Measurements from ENCODE around the gene PDPN.

PDPN gene

DNA sequence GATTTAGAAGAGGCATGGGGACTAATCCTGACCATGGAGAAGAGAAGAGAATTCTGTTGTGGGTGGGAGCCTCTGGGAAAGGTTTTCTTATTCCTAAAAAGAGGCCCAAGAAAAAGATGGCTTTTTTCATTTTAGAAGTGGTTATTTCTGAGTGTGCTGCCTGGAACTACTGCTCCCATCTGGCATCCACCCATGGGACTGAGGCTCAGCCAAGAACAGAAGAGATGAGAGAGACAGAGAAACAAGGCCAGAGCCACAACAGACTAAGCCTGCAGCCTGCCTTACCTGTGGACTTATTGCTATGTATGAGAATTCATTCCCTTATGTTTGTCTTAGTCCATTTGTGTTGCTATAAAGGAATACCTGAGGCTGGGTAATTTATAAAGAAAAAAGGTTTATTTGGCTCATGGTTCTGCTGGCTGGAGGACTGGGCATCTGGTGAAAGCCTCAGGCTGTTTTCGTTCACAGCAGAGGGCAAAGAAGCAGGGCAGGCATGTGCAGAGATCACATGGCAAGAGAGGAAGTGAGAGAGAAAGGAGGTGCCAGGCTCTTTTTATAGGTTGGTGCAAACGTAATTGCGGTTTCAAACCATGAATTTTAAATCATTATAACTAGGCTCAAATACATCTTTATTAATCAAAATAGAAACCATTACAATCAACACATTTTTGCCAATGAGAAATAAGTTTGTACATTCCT, 58.8 kb downstream of the PDPN start:
- DNase-seq (ENCODE audit: low read depth): no peak
- TF ChIP-seq, protein P1, sequence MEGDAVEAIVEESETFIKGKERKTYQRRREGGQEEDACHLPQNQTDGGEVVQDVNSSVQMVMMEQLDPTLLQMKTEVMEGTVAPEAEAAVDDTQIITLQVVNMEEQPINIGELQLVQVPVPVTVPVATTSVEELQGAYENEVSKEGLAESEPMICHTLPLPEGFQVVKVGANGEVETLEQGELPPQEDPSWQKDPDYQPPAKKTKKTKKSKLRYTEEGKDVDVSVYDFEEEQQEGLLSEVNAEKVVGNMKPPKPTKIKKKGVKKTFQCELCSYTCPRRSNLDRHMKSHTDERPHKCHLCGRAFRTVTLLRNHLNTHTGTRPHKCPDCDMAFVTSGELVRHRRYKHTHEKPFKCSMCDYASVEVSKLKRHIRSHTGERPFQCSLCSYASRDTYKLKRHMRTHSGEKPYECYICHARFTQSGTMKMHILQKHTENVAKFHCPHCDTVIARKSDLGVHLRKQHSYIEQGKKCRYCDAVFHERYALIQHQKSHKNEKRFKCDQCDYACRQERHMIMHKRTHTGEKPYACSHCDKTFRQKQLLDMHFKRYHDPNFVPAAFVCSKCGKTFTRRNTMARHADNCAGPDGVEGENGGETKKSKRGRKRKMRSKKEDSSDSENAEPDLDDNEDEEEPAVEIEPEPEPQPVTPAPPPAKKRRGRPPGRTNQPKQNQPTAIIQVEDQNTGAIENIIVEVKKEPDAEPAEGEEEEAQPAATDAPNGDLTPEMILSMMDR (IDR thresholded peaks at IDR 0.05; ENCODE audit: low read depth, low read length, missing control alignments): no peak
- no peak overlapping the region for H3K4me3 ChIP-seq (ENCODE audit: low read depth, low read length)

DNA sequence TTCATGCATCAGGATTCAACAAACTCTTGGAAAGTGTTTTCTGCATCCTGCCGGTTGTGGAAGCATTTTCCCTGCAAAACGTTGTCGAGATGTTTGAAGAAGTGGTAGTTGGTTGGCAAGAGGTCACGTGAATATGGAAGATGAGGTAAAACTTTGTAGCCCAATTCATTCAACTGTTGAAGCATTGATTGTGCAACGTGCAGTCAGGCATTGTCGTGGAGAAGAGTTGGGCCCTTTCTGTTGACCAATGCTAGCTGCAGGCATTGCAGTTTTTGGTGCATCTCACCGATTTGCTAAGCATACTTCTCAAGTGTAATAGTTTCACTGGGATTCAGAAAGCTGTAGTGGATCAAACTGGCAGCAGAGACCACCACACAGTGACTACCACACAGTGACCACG, 59.4 kb downstream of the PDPN start:
- H3K4me3 ChIP-seq (ENCODE audit: low read depth, low read length): no peak overlapping the region
- TF ChIP-seq, protein P1 (IDR thresholded peaks at IDR 0.05; ENCODE audit: low read depth, low read length, missing control alignments): no peak
- no peak for DNase-seq (ENCODE audit: low read depth)

DNA sequence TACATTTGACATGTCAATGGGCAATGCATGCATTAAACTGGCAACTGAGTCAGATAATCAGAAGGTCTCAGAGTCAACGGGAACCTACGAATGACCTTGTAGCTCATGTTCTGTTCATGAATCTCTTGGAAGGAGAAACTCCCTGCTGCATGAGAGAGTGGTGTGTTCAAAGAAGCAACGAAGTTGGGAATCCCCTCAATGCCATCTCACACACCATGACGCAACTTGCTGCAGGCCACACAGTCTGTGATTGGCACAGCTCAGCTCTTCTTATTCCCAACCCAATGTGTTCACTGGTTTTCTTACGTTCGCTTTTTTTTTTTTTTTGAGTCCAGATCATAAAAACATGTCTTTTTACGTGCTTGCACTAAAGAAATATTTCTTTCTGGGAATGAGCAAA, 62.9 kb downstream of the PDPN start:
- no peak for DNase-seq (ENCODE audit: low read depth)
- TF ChIP-seq, protein P1 (IDR thresholded peaks at IDR 0.05; ENCODE audit: low read depth, low read length, missing control alignments): no peak
- H3K4me3 ChIP-seq (ENCODE audit: low read depth, low read length): no peak overlapping the region

- H3K4me3 ChIP-seq (ENCODE audit: low read depth, low read length): no peak overlapping the region
- no peak for DNase-seq (ENCODE audit: low read depth)
- TF ChIP-seq, protein P1 (IDR thresholded peaks at IDR 0.05; ENCODE audit: low read depth, low read length, missing control alignments): no peak
Measured at GRCh38 chr1:13651279-13651678, 67.6 kb downstream of the PDPN start.

GRCh38 chr1:13652238-13652637, 68.6 kb downstream of the PDPN start:
- no peak overlapping the region for H3K4me3 ChIP-seq (ENCODE audit: low read depth, low read length)
- DNase-seq (ENCODE audit: low read depth): no peak
- TF ChIP-seq, protein P1 (IDR thresholded peaks at IDR 0.05; ENCODE audit: low read depth, low read length, missing control alignments): no peak

DNA sequence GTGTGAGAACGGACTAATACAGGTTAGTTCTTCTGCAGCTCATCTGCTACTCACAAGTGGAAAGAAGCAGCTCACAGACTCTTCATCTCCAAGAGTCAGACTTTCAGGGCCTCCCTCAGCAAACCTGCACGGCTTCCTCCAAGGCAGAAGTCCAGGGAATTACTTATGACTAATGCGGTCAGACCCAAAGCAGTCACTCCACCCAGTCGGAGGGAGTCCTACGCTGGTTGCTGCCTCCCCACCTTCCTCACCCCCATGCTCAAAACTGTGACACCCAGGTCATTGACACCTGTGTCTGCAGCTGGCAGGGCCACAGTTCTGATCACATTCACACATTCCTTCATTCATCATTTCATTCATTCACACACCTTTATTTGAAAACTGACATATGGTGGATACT, 77.9 kb downstream of the PDPN start:
- TF ChIP-seq, protein P1 (IDR thresholded peaks at IDR 0.05; ENCODE audit: low read depth, low read length, missing control alignments): no peak
- H3K4me3 ChIP-seq (ENCODE audit: low read depth, low read length): no peak overlapping the region
- DNase-seq (ENCODE audit: low read depth): no peak

- H3K4me3 ChIP-seq (ENCODE audit: low read depth, low read length): no peak overlapping the region
- TF ChIP-seq, protein P1 (IDR thresholded peaks at IDR 0.05; ENCODE audit: low read depth, low read length, missing control alignments): no peak
- no peak for DNase-seq (ENCODE audit: low read depth)
Measured at GRCh38 chr1:13662493-13662892, 78.9 kb downstream of the PDPN start.

All from GM12864 (cell line).